NCI-H2227 (cell line): ENCODE results near the gene AEBP2.
A peak's percentile ranks its signal among the peaks of the same experiment; 100 is the strongest.
"Not testable (repeated sequence)": the region's sequence is repeated elsewhere in the genome, so short reads cannot be mapped to it uniquely, and the experiment has no call there.

Experiments used
- DNase-seq: peaks from one replicate; lab custom pipeline; 2025; ENCODE audit not compliant: unreplicated experiment; lab: John Stamatoyannopoulos, UW

The AEBP2 gene

DNA sequence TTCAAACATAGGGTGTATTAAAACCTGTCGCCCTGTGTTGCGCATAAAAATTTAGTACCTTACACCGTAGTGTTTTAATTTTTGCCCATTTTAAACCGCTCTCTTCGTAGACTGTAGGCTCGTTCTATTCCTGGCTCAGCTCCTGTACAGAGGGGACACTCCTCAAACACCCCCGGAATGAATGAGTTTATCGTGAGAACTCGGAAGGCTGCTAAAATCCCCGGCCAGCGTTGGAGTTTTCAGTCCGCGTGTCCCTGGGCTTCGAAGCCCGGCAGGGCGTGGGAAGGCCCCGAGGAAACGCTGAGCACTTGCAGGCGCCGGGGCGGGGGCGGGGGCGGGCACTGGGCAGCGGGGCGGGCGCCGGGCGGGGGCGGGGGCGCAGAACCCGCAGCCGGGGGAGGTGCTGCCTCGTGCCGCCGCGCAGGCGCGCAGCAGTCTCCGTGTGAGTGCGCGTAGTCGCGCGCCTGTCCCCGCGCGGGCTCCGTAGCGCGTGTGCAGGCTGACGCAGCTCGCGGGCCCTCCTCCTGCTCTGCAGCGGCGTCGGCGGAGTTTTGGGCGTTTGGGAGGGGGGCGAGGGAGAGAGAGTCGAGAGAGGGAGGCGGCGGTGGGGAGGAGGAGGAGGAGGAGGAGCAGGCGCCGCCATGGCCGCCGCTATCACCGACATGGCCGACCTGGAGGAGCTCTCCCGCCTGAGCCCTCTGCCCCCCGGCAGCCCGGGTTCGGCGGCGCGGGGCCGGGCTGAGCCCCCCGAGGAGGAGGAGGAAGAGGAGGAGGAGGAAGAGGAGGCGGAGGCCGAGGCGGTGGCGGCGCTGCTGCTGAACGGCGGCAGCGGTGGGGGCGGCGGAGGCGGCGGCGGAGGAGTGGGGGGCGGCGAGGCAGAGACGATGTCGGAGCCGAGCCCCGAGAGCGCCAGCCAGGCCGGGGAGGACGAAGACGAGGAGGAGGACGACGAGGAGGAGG, at the start of gene AEBP2:
Gene AEBP2, plus strand, starts transcription at position 434 of the 960 bp plus-strand sequence. Its CDS starts 208 bp downstream, at position 642.
- DNase-seq, result peak; percentile 91

DNA sequence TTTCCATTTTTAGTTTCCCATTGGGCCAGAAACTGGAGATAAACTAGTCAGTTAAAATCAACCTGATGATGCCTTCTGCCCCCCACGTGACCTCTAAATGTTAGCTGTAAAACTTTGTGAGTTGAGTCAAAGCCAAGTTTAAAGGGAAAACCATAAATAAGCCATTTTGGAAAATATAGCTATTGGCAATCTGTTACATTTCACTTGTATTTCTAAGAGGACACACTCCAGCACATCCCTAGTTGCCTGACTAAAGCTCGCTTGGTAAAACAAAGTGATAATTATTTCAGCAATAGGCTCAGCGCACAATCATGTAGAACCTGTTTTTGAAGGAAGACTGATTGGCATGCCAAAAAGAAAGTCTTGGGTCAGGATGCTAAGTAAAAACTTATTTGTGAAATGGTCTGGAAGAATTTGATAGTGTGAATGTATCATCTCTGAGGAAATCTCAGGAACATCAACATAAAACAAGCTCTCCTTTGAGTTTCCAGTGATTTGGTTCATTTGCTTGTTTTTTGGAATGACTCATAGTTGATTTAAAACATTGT, 49.2 kb upstream of the AEBP2 start:
- DNase-seq, result no peak

DNA sequence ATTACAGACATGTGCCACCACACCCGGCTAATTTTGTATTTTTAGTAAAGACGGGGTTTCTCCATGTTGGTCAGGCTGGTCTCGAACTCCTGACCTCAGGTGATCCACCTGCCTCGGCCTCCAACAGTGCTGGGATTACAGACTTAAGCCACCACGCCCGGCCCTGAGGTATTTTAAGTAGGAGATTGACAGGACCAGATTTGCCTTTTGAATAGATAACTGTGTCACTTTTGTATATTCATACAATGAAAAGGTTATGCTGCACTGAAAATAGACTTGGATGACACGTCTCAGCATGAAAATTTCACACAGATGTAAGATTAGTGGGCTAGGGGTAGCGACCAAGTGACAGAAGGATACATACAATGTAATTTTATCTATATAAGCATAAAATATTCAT, 46.6 kb upstream of the AEBP2 start:
- not testable (repeated sequence) for DNase-seq

- no peak for DNase-seq
These were observed 44.9 kb upstream of the AEBP2 start for GRCh38 chr12:19394385-19394784.

DNA sequence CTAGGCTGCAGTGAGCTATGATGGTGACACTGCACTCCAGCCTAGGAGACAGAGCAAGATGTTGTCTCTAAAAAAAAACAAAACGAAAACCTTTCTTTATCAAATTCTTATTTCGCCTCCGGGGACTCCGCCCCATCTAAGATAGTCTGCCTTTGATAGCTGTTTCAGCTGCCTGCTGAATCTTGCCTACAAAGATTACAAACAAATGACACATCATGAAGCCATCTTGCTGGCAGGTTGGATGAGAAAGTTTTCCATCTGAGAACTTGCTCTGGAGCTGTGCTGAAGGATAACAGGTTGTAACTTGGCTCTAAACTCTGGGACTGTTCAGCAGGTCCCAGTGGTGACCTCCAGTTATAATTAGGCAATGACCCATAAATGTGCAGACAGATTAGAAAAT, 41.8 kb upstream of the AEBP2 start:
- no peak for DNase-seq

- no peak for DNase-seq
These were observed 40.6 kb upstream of the AEBP2 start for GRCh38 chr12:19398376-19399363.

DNA sequence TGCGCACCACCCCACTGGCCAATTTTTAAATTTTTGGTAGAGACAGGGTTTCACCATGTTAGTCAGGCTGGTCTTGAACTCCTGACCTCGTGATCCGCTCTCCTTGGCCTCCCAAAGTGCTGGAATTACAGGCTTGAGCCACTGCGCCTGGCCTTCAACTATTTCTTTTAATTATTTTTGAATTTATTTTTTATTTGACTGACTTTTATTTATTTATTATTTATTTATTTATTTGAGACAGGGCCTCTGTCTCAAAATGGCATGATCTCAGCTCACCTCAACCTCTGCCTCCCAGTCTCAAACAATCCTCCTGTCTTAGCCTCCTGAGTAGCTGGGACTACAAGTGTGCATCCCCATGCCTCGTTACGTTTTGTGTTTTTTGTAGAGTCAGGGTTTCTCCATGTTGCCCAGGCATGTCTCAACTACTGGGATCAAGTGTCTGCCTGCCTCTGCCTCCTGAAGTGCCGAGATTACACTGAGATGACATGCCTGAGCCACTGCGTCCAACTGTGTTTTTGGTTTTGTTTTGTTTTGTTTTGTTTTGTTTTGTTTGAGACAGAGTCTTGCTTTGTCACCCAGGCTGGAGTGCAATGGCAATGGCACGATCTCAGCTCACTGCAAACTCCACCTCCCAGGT, 38.5 kb upstream of the AEBP2 start:
- DNase-seq, result not testable (repeated sequence)

GRCh38 chr12:19402211-19402610, 37.1 kb upstream of the AEBP2 start:
- no peak for DNase-seq

- DNase-seq, result no peak
These were observed 36.4 kb upstream of the AEBP2 start for GRCh38 chr12:19402743-19403431.

DNA sequence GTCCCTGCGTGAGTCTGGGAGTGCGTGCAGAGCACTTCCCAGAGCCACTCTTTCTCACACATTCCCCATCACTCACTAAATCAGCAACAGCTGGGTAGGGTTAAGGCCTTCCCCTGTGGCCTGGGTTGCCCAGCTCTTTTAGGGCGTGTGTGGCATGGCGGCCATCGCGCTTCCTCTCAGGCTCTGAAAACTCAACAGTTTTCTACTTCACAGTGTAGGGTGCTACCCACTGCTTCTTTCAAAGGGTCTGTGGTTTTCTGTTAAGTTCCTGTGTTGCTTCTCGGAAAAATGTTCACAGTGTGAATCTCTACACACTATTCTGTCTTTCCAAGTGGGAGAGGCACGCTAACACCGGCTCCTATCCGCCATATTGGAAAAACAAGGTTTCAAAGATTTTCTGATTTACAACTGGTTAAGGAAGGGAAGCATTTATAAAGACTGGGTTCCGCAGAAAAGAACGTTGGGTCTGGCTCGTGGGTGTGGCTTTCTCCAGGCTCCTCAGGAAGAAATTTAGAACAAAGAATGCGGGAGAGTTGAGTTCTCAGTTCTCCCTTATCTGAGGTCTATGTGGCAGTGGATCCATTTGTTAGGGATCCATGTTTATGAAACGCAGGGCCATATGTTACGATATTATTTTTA, 34.9 kb upstream of the AEBP2 start:
- DNase-seq, result no peak

DNA sequence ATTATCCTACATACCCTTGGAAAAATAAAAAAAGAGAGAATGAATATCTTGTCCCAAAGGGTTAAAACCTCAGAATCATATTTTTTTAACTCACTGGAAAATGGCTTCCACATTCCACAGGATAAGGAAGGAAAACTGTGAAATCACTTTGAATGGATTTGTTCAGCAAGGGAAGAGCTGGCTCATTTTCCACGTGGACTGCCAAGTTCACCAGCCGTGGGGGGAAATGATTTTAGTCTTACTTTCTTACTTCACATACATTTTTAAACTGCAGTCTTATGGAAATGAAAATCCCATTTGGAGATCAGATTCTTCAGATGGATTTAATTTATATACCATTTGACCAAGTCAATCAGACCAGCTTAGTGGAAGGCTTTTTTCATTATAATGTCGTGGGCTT, 29.9 kb upstream of the AEBP2 start:
- DNase-seq, result no peak

DNA sequence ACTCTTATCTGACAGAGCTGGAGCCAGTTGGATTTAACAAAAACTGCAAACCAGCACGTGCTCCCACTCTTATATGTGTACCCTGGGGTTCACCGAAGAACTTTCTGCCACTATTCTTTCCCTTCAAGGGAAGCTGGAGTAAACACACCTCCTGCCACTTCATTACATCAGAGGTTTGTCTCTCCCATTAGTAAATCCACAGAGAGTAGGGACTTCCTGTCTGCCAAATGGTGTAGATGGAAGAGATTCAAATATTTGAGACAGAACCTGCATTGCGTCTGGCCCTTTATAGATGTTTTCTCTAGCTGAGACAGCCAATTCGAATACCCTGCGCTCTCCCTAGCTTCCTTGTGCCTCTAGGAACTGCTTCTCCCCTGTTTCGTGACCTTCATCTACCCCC, 29.1 kb upstream of the AEBP2 start:
- DNase-seq, result no peak

DNA sequence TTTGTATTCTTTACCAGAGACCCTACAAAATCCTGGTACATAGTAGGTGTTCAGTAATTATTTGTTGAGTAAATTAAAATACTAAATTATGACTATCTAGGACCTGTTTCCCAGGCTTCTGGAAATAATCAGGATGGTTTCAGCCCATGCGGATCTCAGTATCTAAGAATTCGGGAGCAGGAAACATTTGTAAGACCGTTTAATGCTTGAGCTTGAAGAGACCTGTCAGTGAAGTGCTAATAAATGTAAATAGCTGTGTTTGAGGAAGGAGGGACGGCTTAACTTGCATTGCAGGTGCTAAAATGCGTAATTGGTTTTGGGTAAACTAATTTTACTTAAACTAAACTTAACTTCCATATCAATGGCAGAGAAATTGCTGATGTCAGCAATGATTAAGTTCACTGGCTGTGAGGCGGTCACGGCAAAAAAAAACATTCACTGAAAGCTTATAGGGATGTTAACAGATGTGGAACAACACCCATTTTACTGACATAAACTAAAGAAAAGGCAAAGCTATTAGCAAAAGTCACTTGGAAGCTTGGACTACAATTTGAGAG, 28.6 kb upstream of the AEBP2 start:
- DNase-seq, result no peak

- DNase-seq, result no peak
These were observed 27.8 kb upstream of the AEBP2 start for GRCh38 chr12:19411234-19412204.

- no peak for DNase-seq
These were observed 26.4 kb upstream of the AEBP2 start for GRCh38 chr12:19412844-19413243.

DNA sequence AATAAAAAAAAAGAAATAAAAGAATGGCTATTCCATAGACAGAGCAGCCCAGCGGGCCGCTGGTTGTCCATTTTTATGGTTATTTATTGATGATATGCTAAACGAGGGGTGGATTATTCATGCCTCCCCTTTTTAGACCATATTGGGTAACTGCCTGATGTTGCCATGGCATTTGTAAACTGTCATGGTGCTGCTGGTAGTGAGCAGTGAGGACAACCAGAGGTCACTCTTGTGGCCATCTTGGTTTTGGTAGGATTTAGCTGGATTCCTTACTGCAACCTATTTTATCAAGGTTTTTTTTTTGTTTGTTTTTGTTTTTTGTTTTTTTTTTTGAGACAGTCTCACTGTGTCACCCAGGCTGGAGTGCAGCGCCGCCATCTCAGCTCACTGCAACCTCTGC, 25.7 kb upstream of the AEBP2 start:
- DNase-seq, result not testable (repeated sequence)

DNA sequence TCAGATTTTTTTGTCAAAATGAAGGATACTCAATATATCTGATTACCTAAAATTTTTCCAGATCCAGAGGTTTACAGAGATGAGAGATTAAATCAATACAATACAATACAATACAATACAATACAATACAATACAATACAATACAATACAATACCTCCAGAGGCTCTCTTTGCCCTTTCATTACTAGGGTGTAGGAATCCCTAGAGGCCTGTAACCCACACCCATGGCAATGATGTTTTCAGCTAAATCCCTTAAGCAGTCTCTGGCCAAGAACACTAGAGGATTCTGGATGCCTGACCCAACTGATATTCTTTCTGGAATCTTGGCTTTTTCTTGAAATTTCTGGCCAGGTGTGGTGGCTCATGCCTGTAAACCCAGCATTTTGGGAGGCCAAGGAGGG, 23.7 kb upstream of the AEBP2 start:
- no peak for DNase-seq

DNA sequence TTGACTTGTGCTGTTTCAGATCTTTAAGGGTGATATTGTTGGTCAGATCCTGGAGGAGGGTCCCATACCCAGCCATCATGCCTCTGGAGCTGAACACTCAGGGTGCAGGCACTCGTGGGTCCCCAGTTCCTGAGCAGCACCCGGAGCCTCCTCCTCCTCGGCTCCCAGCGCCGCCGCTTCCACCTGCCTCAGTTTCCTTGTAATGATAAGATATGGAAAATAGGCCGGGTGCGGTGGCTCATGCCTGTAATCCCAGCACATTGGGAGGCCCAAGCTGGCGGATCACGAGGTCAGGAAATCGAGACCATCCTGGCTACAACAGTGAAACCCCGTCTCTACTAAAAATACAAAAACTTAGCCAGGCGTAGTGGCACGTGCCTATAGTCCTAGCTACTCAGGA, 20.2 kb upstream of the AEBP2 start:
- no peak for DNase-seq
